Measurements from ENCODE around the gene SEC22A. TPM values are rescaled to one million over a fixed set of nuclear protein-coding genes. Genes with fewer than 3 reads are reported as not detected.

SEC22A gene
- polyA plus RNA-seq, 1 of the 3 experiments (the other 2 are of a cell fraction): 13.0 TPM

DNA sequence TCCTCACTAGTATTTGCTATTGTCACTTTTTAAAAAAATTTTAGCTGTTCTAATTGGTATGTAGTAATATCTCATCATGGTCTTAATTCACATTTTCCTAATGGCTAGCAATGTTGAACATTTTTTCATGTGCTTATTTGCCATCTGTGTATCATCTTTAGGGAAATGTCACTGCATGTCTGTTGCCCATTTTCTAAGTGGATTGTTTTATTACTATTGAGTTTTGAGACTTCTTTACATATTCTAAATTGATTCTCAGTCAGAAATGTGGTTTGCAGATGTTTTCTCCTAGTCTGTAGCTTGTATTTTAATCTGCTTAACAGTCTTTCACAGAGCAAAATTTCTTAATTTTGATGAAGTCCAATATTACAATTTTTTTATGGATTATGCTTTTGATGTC, 33.6 kb upstream of the SEC22A start:
- ChIA-PET POLR2A (no interaction called here), CTCF (interaction anchor here (0.9 kb wide), 1 partner anchor 11 kb away, joined by 3 read pairs; no protein-coding TSS in a partner anchor)
- Histone ChIP-seq H3K9me3 (no peaks in the 10 kb centered on the region), H2AFZ (ENCODE audit: low read depth) (no peak overlapping the region), H3F3A (replicated peaks; ENCODE audit: insufficient read depth) (peaks cover 1% of the 10 kb centered on the region), H3K36me3 (replicated peaks in 1 of 2; ENCODE audit: control insufficient read depth in 1 of 2, insufficient read depth in 2 of 2, low read length in 1 of 2) (peaks cover 11 to 55% of the 10 kb centered on the region in 2 experiments), H3K9me2 (no peaks in the 10 kb centered on the region), H3K79me2 (ENCODE audit: insufficient read depth) (no peaks in the 10 kb centered on the region), H3K4me3 (ENCODE audit: low read depth in 2 of 2, low read length in 1 of 2) (no peak overlapping the region), H4K20me1 (ENCODE audit: insufficient read depth) (no peaks in the 10 kb centered on the region), H3K27me3 (ENCODE audit: insufficient read depth) (no peaks in the 10 kb centered on the region), H3K27ac (ENCODE audit: low read depth in 2 of 2, low read length in 1 of 2) (no peak overlapping the region), H3K9ac (no peak overlapping the region), H3K4me2 (no peak overlapping the region), H3K4me1 (ENCODE audit: control insufficient read depth in 1 of 2, insufficient read depth in 2 of 2, low read depth in 1 of 2, low read length in 1 of 2) (no peaks in the 10 kb centered on the region)
- DNase-seq: no peak
- TF ChIP-seq USF2 (IDR thresholded peaks at IDR 0.05; ENCODE audit: borderline replicate concordance, low read depth, low read length) (no peak), EZH2phosphoT487 (IDR thresholded peaks at IDR 0.05; ENCODE audit: borderline replicate concordance, low read depth) (no peak), TEAD4 (IDR thresholded peaks at IDR 0.05; ENCODE audit: borderline replicate concordance, insufficient read depth) (no peak), IRF3 (IDR thresholded peaks at IDR 0.05; ENCODE audit: low read depth, low read length) (no peak), RAD21 (IDR thresholded peaks at IDR 0.05; ENCODE audit: low read length) (no peak), MEF2A (IDR thresholded peaks at IDR 0.05; ENCODE audit: borderline replicate concordance, low read depth) (no peak), NRF1 (IDR thresholded peaks at IDR 0.05; ENCODE audit: low read depth, low read length) (no peak), CTCF (IDR thresholded peaks at IDR 0.05) (no peak), MAX (IDR thresholded peaks at IDR 0.05; ENCODE audit: low read depth) (no peak), NFIC (IDR thresholded peaks at IDR 0.05; ENCODE audit: borderline replicate concordance) (no peak), JUND (IDR thresholded peaks at IDR 0.05) (no peak), TAF1 (IDR thresholded peaks at IDR 0.05; ENCODE audit: borderline replicate concordance, low read depth, low read length) (no peak), CHD2 (IDR thresholded peaks at IDR 0.05; ENCODE audit: low read length, partially characterized antibody) (no peak), EP300 (IDR thresholded peaks at IDR 0.05; ENCODE audit: borderline replicate concordance in 1 of 2, low read depth in 1 of 2, low read length in 1 of 2) (no peak), FOXJ3 (CRISPR knock-in tag; IDR thresholded peaks at IDR 0.05) (no peak), YY1 (IDR thresholded peaks at IDR 0.05; ENCODE audit: low read depth) (no peak)

Measured in SK-N-SH (cell line).